AG04450 (cell line): ENCODE results near the gene CRACR2B. TPM values are rescaled to one million over a fixed set of nuclear protein-coding genes. Genes with fewer than 3 reads are reported as not detected.

Experiments
- CTCF ChIA-PET: fragments of 300-600, 350-600 bp; formaldehyde crosslinking; extraction: SDS; loops from one replicate; lab custom pipeline; 2022; ENCODE audit warnings: antibody characterized with exemption, inconsistent platforms; lab: Charles Lee
- POLR2A ChIA-PET: fragments of 350-600 bp; formaldehyde crosslinking; extraction: SDS; loops from one replicate; lab custom pipeline; 2021; ENCODE audit warnings: antibody characterized with exemption, inconsistent platforms; lab: Yijun Ruan, JAX
- DNase-seq: peaks from one replicate; pipeline ENCODE4 v3.0.0-alpha.2; 2011; ENCODE audit warnings: low read depth, low spot score
- H3K27ac ChIP-seq: one replicate; pipeline ENCODE4 v1.5.1; 2012; ENCODE audit warnings: low read depth, low read length, control low read depth
- H3K27me3 ChIP-seq: one replicate; pipeline ENCODE4 v1.6.0; 2012; ENCODE audit warnings: low read length; ENCODE audit not compliant: control insufficient read depth, insufficient read depth
- H3K4me3 ChIP-seq: 2 replicates; pipeline ENCODE4 v1.5.1; 2011; ENCODE audit warnings: mild to moderate bottlenecking, low read depth, low read length, control low read depth
- H3K9me3 ChIP-seq: 2 replicates; pipeline ENCODE4 v1.5.1; 2012; ENCODE audit warnings: low read length; ENCODE audit not compliant: control insufficient read depth, insufficient read depth
- polyA plus RNA-seq: library from polyadenylated mRNA; depleted of rRNA; stranded (reverse); fragments of >200 nt; gene quantifications from 2 replicates; pipeline ENCODE4 v1.2.3, GENCODE V29; 2011
- TF ChIP-seq, protein P1 (sequence below): IDR thresholded peaks from 2 replicates; pipeline ENCODE4 v1.5.1; 2011; ENCODE audit warnings: low read depth, low read length, control low read depth, inconsistent platforms

Gene CRACR2B
- polyA plus RNA-seq, 1 experiment = 0.26 TPM

- CTCF ChIA-PET = no interaction called here
- Histone ChIP-seq H3K27ac (no peak overlapping the region), H3K27me3 (no peaks in the 10 kb centered on the region), H3K4me3 (no peak overlapping the region), H3K9me3 (no peaks in the 10 kb centered on the region; the same call in 1 of the 2 replicates)
- DNase-seq = no peak
- TF ChIP-seq, protein P1, sequence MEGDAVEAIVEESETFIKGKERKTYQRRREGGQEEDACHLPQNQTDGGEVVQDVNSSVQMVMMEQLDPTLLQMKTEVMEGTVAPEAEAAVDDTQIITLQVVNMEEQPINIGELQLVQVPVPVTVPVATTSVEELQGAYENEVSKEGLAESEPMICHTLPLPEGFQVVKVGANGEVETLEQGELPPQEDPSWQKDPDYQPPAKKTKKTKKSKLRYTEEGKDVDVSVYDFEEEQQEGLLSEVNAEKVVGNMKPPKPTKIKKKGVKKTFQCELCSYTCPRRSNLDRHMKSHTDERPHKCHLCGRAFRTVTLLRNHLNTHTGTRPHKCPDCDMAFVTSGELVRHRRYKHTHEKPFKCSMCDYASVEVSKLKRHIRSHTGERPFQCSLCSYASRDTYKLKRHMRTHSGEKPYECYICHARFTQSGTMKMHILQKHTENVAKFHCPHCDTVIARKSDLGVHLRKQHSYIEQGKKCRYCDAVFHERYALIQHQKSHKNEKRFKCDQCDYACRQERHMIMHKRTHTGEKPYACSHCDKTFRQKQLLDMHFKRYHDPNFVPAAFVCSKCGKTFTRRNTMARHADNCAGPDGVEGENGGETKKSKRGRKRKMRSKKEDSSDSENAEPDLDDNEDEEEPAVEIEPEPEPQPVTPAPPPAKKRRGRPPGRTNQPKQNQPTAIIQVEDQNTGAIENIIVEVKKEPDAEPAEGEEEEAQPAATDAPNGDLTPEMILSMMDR = no peak
- POLR2A ChIA-PET = no interaction called here
These were observed 2.1 kb upstream of the CRACR2B start for GRCh38 chr11:825366-826226.

DNA sequence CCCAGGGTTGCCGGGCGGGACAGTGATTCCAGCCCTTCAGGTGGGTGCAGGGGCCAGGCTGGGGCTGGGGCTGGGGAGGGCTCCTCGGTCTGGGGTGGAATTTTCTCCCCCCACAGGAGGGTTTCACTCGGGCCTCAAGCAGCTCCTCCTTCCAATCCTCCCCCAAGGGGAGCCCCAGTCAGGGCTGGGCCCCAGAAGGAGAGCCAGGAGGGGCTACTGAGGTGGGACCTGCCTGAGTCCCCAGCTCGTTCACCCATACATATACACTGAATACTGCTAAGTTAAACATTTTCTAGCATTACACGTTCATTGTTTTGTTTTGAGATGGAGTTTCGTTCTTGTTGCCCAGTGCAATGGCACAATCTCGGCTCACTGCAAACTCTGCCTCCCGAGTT is 1.5 kb upstream of the CRACR2B start:
- CTCF ChIA-PET = no interaction called here
- POLR2A ChIA-PET = no interaction called here
- H3K27me3 ChIP-seq = no peaks in the 10 kb centered on the region
- H3K9me3 ChIP-seq = no peaks in the 10 kb centered on the region; the same call in 1 of the 2 replicates
- no peak overlapping the region for H3K27ac ChIP-seq
- H3K4me3 ChIP-seq = no peak overlapping the region
- TF ChIP-seq, protein P1 = no peak
- DNase-seq = no peak

DNA sequence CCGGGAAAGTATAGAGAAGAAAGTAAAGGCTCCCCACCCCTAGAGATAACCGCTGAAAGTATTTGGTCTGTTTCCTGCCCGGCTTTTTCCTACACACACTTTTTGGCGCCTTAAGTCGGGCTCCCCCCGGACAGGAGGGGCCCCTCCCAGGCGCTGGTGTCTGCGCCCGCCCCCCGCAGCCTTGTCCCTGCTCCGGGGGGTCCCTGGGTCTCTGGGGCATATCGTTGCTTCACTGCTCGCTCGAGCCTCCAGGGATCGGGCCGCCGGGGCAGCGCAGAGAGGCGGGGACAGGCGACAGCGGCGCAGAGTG is 928 bp upstream of the CRACR2B start:
- no peak for DNase-seq
- Histone ChIP-seq H3K4me3 (peak overlapping the region; percentile 7; the same call in 1 of the 2 replicates), H3K9me3 (no peaks in the 10 kb centered on the region; the same call in 1 of the 2 replicates), H3K27me3 (no peaks in the 10 kb centered on the region), H3K27ac (no peak overlapping the region)
- CTCF ChIA-PET = no interaction called here
- POLR2A ChIA-PET = no interaction called here
- TF ChIP-seq, protein P1 = no peak

DNA sequence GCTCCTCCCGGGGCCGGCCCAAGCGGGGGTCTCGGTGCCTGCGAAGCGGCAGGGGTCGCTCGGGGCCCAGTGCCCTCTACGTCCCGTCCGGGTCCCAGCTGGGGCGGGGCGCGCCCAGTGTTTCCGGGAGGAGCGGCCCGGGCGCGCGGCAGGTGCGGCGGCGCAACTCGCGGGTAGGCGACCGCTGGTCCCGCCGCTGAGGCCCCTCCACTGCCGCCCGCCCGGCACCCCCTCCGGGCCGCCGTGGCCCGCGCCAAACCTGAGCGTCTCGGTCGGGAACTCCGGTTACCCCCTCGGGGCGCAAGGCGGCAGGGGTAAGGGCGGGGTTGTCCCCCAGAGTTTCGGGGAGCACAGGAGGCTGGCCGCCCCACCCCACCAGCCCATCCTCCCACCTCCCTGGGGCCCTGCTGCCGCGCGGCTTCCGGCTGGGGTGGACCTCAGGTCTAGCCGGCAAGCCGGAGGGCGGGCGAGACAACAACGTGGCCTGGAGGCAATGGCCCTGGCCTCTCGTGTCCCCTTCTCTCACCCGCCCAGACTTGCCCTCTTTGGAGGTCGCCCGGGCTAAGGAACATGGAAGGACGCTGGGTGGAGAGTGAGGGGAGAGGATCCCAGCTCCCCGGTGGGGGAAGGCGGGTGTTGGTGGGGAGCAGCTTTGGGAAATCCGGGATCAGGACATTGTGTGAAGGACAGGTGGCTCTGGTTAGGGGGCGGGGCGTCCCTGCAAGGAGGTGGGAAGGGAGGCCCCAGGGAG is 398 bp upstream of the CRACR2B start:
- DNase-seq = no peak
- TF ChIP-seq, protein P1 = no peak

More for the DNA sequence above, 398 bp upstream of the CRACR2B start:
- Histone ChIP-seq H3K9me3 (no peaks in the 10 kb centered on the region; the same call in 1 of the 2 replicates), H3K27ac (no peak overlapping the region), H3K27me3 (no peaks in the 10 kb centered on the region), H3K4me3 (peak overlapping the region; percentile 7; the same call in 1 of the 2 replicates)
- POLR2A ChIA-PET = no interaction called here
- CTCF ChIA-PET = no interaction called here
